Measurements from ENCODE around the gene SLC22A1.
"Not testable (repeated sequence)": the region's sequence is repeated elsewhere in the genome, so short reads cannot be mapped to it uniquely, and the experiment has no call there.

The SLC22A1 gene

DNA sequence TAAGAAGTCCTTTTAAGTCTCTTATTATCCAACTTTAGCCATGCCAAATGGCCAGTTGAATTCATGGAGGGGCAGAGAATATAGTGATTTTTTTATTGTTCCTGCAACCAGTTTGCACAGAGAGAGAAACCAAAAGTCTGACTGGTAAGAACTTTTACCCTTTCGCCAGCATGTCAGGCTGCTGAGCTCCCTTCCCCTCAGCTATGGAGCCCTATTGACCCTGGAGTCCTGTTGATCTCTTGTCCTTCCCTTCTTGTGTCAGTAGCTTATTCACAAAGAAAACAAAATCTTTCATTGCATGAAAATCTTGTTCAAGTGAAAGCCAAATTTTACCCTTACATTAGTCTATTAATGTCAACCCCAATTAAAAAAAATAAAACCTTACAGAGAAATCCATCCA is 1.5 kb upstream of the SLC22A1 start:
- Histone ChIP-seq H3K27me3 (ENCODE audit: insufficient read depth, low read length, poor library complexity) (no peaks in the 10 kb centered on the region), H2AK5ac (ENCODE audit: low read length) (no peak overlapping the region), H3K36me3 (ENCODE audit: control insufficient read depth, insufficient read depth, low read length) (no peaks in the 10 kb centered on the region), H3K4me2 (ENCODE audit: low read length) (no peak overlapping the region), H3K9ac (ENCODE audit: low read length) (no peak overlapping the region), H3K27ac (ENCODE audit: low read depth, low read length) (no peak overlapping the region), H3K23ac (ENCODE audit: low read length) (no peak overlapping the region), H3K79me1 (ENCODE audit: low read length) (no peaks in the 10 kb centered on the region), H3K4me3 (ENCODE audit: low read length) (no peak overlapping the region), H3K4me1 (ENCODE audit: control insufficient read depth, low read depth, low read length) (no peaks in the 10 kb centered on the region), H2BK15ac (replicated peaks; ENCODE audit: low read depth) (no peak overlapping the region), H4K8ac (ENCODE audit: low read depth, low read length) (no peak overlapping the region), H4K5ac (ENCODE audit: low read length) (no peak overlapping the region), H3K56ac (ENCODE audit: low read length) (no peak overlapping the region), H2BK5ac (ENCODE audit: low read length) (no peak overlapping the region), H3K18ac (ENCODE audit: low read length) (no peak overlapping the region), H3K4ac (ENCODE audit: low read depth, low read length) (no peak overlapping the region), H2BK120ac (ENCODE audit: low read depth, low read length) (no peak overlapping the region), H3K79me2 (ENCODE audit: control insufficient read depth, insufficient read depth, low read length) (no peaks in the 10 kb centered on the region)
- no peak for DNase-seq
- no CpG with 5 or more reads among the region's 1 CpG for WGBS (ENCODE audit: extremely low coverage, insufficient coverage, low lambda C conversion rate)

GRCh38 chr6:160121981-160122380 is 366 bp downstream of the SLC22A1 start:
- Histone ChIP-seq H3K9ac (ENCODE audit: low read length) (no peak overlapping the region), H2BK5ac (ENCODE audit: low read length) (no peak overlapping the region), H3K27ac (ENCODE audit: low read depth, low read length) (no peak overlapping the region), H3K56ac (ENCODE audit: low read length) (no peak overlapping the region), H3K4ac (ENCODE audit: low read depth, low read length) (no peak overlapping the region), H4K5ac (ENCODE audit: low read length) (no peak overlapping the region), H3K4me3 (ENCODE audit: low read length) (no peak overlapping the region), H3K18ac (ENCODE audit: low read length) (no peak overlapping the region), H3K36me3 (ENCODE audit: control insufficient read depth, insufficient read depth, low read length) (no peaks in the 10 kb centered on the region), H3K23ac (ENCODE audit: low read length) (no peak overlapping the region), H2BK15ac (replicated peaks; ENCODE audit: low read depth) (no peak overlapping the region), H3K27me3 (ENCODE audit: insufficient read depth, low read length, poor library complexity) (no peaks in the 10 kb centered on the region), H3K4me2 (ENCODE audit: low read length) (no peak overlapping the region), H2AK5ac (ENCODE audit: low read length) (no peak overlapping the region), H3K79me2 (ENCODE audit: control insufficient read depth, insufficient read depth, low read length) (no peaks in the 10 kb centered on the region), H2BK120ac (ENCODE audit: low read depth, low read length) (no peak overlapping the region), H3K4me1 (ENCODE audit: control insufficient read depth, low read depth, low read length) (no peaks in the 10 kb centered on the region), H3K79me1 (ENCODE audit: low read length) (no peaks in the 10 kb centered on the region), H4K8ac (ENCODE audit: low read depth, low read length) (no peak overlapping the region)
- WGBS (ENCODE audit: extremely low coverage, insufficient coverage, low lambda C conversion rate), result no CpG with 5 or more reads among the region's 14 CpGs
- no peak for DNase-seq

GRCh38 chr6:160122744-160123143 is 1.1 kb downstream of the SLC22A1 start:
- Histone ChIP-seq H3K56ac (ENCODE audit: low read length) (no peak overlapping the region), H3K4me2 (ENCODE audit: low read length) (no peak overlapping the region), H3K27me3 (ENCODE audit: insufficient read depth, low read length, poor library complexity) (no peaks in the 10 kb centered on the region), H3K18ac (ENCODE audit: low read length) (no peak overlapping the region), H3K79me1 (ENCODE audit: low read length) (no peaks in the 10 kb centered on the region), H3K9ac (ENCODE audit: low read length) (no peak overlapping the region), H4K5ac (ENCODE audit: low read length) (no peak overlapping the region), H3K4me3 (ENCODE audit: low read length) (no peak overlapping the region), H4K8ac (ENCODE audit: low read depth, low read length) (no peak overlapping the region), H3K23ac (ENCODE audit: low read length) (no peak overlapping the region), H2BK5ac (ENCODE audit: low read length) (no peak overlapping the region), H3K4ac (ENCODE audit: low read depth, low read length) (no peak overlapping the region), H3K36me3 (ENCODE audit: control insufficient read depth, insufficient read depth, low read length) (no peaks in the 10 kb centered on the region), H3K4me1 (ENCODE audit: control insufficient read depth, low read depth, low read length) (no peaks in the 10 kb centered on the region), H2BK120ac (ENCODE audit: low read depth, low read length) (no peak overlapping the region), H2BK15ac (replicated peaks; ENCODE audit: low read depth) (no peak overlapping the region), H3K27ac (ENCODE audit: low read depth, low read length) (no peak overlapping the region), H2AK5ac (ENCODE audit: low read length) (no peak overlapping the region), H3K79me2 (ENCODE audit: control insufficient read depth, insufficient read depth, low read length) (no peaks in the 10 kb centered on the region)
- DNase-seq, result no peak
- WGBS (ENCODE audit: extremely low coverage, insufficient coverage, low lambda C conversion rate), result no CpG with 5 or more reads among the region's 5 CpGs

DNA sequence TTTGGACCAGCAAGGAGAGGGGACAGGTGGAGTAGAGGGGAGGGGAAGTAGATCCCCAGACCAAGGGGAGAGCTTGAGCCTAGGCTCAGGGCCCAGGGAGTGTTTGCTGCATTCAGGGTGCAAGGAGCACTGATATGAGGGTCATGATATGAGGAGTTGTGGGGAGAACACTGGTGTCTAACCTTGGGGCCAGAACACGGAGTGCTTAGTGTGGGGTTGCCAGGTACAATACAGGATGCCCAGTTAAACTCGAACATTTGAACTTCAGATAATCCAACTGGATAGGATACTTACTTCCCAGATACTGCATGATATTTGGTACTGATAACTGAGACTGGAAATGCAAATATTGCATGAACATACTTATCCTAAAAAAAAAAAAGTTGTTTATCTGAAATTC is 2.4 kb downstream of the SLC22A1 start:
- WGBS (ENCODE audit: extremely low coverage, insufficient coverage, low lambda C conversion rate), result no CpG with 5 or more reads among the region's 2 CpGs
- H2AK5ac ChIP-seq (ENCODE audit: low read length), result no peak overlapping the region
- H3K18ac ChIP-seq (ENCODE audit: low read length), result no peak overlapping the region
- H3K36me3 ChIP-seq (ENCODE audit: control insufficient read depth, insufficient read depth, low read length), result no peaks in the 10 kb centered on the region
- no peak overlapping the region for H3K4ac ChIP-seq (ENCODE audit: low read depth, low read length)
- H3K56ac ChIP-seq (ENCODE audit: low read length), result no peak overlapping the region
- no peak overlapping the region for H3K4me2 ChIP-seq (ENCODE audit: low read length)
- no peak overlapping the region for H3K23ac ChIP-seq (ENCODE audit: low read length)
- no peak overlapping the region for H2BK15ac ChIP-seq (replicated peaks; ENCODE audit: low read depth)
- H2BK5ac ChIP-seq (ENCODE audit: low read length), result no peak overlapping the region
- H4K5ac ChIP-seq (ENCODE audit: low read length), result no peak overlapping the region
- no peaks in the 10 kb centered on the region for H3K4me1 ChIP-seq (ENCODE audit: control insufficient read depth, low read depth, low read length)
- H4K8ac ChIP-seq (ENCODE audit: low read depth, low read length), result no peak overlapping the region
- no peaks in the 10 kb centered on the region for H3K79me2 ChIP-seq (ENCODE audit: control insufficient read depth, insufficient read depth, low read length)
- no peak overlapping the region for H2BK120ac ChIP-seq (ENCODE audit: low read depth, low read length)
- no peak overlapping the region for H3K27ac ChIP-seq (ENCODE audit: low read depth, low read length)
- no peak overlapping the region for H3K9ac ChIP-seq (ENCODE audit: low read length)
- H3K27me3 ChIP-seq (ENCODE audit: insufficient read depth, low read length, poor library complexity), result no peaks in the 10 kb centered on the region
- H3K4me3 ChIP-seq (ENCODE audit: low read length), result no peak overlapping the region
- DNase-seq, result no peak
- H3K79me1 ChIP-seq (ENCODE audit: low read length), result no peaks in the 10 kb centered on the region

- no peak overlapping the region for H3K9ac ChIP-seq (ENCODE audit: low read length)
- no CpG with 5 or more reads among the region's 5 CpGs for WGBS (ENCODE audit: extremely low coverage, insufficient coverage, low lambda C conversion rate)
Measured at GRCh38 chr6:160124605-160125004, 3.0 kb downstream of the SLC22A1 start.

DNA sequence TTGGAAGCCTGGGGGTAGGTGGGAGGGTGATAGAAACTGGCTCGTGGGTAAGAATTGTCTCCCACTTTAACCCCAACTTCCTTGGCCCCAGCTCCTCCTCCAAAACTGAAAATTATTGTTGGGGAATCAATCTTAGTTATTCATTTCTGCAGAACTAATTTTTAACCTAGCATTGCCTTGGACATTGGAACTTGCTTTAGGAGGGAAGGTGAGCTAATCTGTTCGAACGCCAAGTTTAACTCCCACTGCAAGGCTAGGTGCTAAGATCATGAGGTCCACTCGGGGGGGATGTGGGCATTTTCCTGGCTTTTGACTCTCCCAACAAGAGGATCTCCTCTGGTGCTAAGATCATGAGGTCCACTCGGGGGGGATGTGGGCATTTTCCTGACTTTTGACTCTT is 3.5 kb downstream of the SLC22A1 start:
- not testable (repeated sequence) for H3K18ac ChIP-seq (ENCODE audit: low read length); H3K9ac ChIP-seq (ENCODE audit: low read length); DNase-seq; H4K8ac ChIP-seq (ENCODE audit: low read depth, low read length); H3K79me2 ChIP-seq (ENCODE audit: control insufficient read depth, insufficient read depth, low read length); H3K27ac ChIP-seq (ENCODE audit: low read depth, low read length); H3K56ac ChIP-seq (ENCODE audit: low read length); H3K36me3 ChIP-seq (ENCODE audit: control insufficient read depth, insufficient read depth, low read length); H2AK5ac ChIP-seq (ENCODE audit: low read length); H3K4me2 ChIP-seq (ENCODE audit: low read length); H3K79me1 ChIP-seq (ENCODE audit: low read length); H3K4me3 ChIP-seq (ENCODE audit: low read length); H4K5ac ChIP-seq (ENCODE audit: low read length); H2BK15ac ChIP-seq (replicated peaks; ENCODE audit: low read depth); H2BK5ac ChIP-seq (ENCODE audit: low read length); H3K27me3 ChIP-seq (ENCODE audit: insufficient read depth, low read length, poor library complexity); H2BK120ac ChIP-seq (ENCODE audit: low read depth, low read length); H3K23ac ChIP-seq (ENCODE audit: low read length); H3K4ac ChIP-seq (ENCODE audit: low read depth, low read length); H3K4me1 ChIP-seq (ENCODE audit: control insufficient read depth, low read depth, low read length)
- no CpG with 5 or more reads among the region's 5 CpGs for WGBS (ENCODE audit: extremely low coverage, insufficient coverage, low lambda C conversion rate)

More at GRCh38 chr6:160124605-160125004, 3.0 kb downstream of the SLC22A1 start:
- Histone ChIP-seq H2AK5ac (ENCODE audit: low read length) (no peak overlapping the region), H3K79me2 (ENCODE audit: control insufficient read depth, insufficient read depth, low read length) (no peaks in the 10 kb centered on the region), H3K27me3 (ENCODE audit: insufficient read depth, low read length, poor library complexity) (no peaks in the 10 kb centered on the region), H2BK5ac (ENCODE audit: low read length) (no peak overlapping the region), H3K79me1 (ENCODE audit: low read length) (no peaks in the 10 kb centered on the region), H4K5ac (ENCODE audit: low read length) (no peak overlapping the region), H3K4me2 (ENCODE audit: low read length) (no peak overlapping the region), H3K4me3 (ENCODE audit: low read length) (no peak overlapping the region), H3K27ac (ENCODE audit: low read depth, low read length) (no peak overlapping the region), H3K4me1 (ENCODE audit: control insufficient read depth, low read depth, low read length) (no peaks in the 10 kb centered on the region), H2BK120ac (ENCODE audit: low read depth, low read length) (no peak overlapping the region), H3K4ac (ENCODE audit: low read depth, low read length) (no peak overlapping the region), H2BK15ac (replicated peaks; ENCODE audit: low read depth) (no peak overlapping the region), H3K36me3 (ENCODE audit: control insufficient read depth, insufficient read depth, low read length) (no peaks in the 10 kb centered on the region), H3K23ac (ENCODE audit: low read length) (no peak overlapping the region), H4K8ac (ENCODE audit: low read depth, low read length) (no peak overlapping the region), H3K18ac (ENCODE audit: low read length) (no peak overlapping the region), H3K56ac (ENCODE audit: low read length) (no peak overlapping the region)
- no peak for DNase-seq

Measured in mesendoderm (in vitro differentiated cells).